Stimulated activated CD8-positive, alpha-beta memory T cell treated with anti-CD3 and anti-CD28 coated beads, Interleukin-7, amount 100 ng/mL, for 4 hours (primary cell): Measurements from ENCODE around the gene NFIL3.
"Not testable (repeated sequence)": the region's sequence is repeated elsewhere in the genome, so short reads cannot be mapped to it uniquely, and the experiment has no call there.

Source experiments
- DNase-seq, 2 donors: peaks; one replicate each; pipeline ENCODE4 v3.0.0-alpha.2; 2020; ENCODE audit warnings: low read depth in 2 of 2

NFIL3 gene

GRCh38 chr9:91423785-91424402, at the start of gene NFIL3:
TSS of gene NFIL3 (minus strand) at chr9:91423832. CDS start at chr9:91410734, 13,098 bp downstream.
- peak; percentile 19 to 71 for DNase-seq

- not testable (repeated sequence) for DNase-seq
Measured at GRCh38 chr9:91471524-91471923, 47.9 kb upstream of the NFIL3 start.

- no peak for DNase-seq
Measured at GRCh38 chr9:91465420-91465819, 41.8 kb upstream of the NFIL3 start.

GRCh38 chr9:91458906-91459305, 35.3 kb upstream of the NFIL3 start:
- no peak for DNase-seq

GRCh38 chr9:91452844-91453243, 29.2 kb upstream of the NFIL3 start:
- no peak for DNase-seq

GRCh38 chr9:91451431-91452270, 28.0 kb upstream of the NFIL3 start:
- no peak for DNase-seq

GRCh38 chr9:91445135-91445534, 21.5 kb upstream of the NFIL3 start:
- DNase-seq: no peak

GRCh38 chr9:91443994-91444392, 20.4 kb upstream of the NFIL3 start:
- DNase-seq: no peak

GRCh38 chr9:91443321-91443993, 19.8 kb upstream of the NFIL3 start:
- DNase-seq: no peak

GRCh38 chr9:91436841-91437240, 13.2 kb upstream of the NFIL3 start:
- no peak for DNase-seq

- DNase-seq: no peak
Measured at GRCh38 chr9:91433180-91433579, 9.5 kb upstream of the NFIL3 start.

- no peak for DNase-seq
Measured at GRCh38 chr9:91431485-91431884, 7.9 kb upstream of the NFIL3 start.

- no peak for DNase-seq
Measured at GRCh38 chr9:91429501-91429900, 5.9 kb upstream of the NFIL3 start.

- no peak for DNase-seq
Measured at GRCh38 chr9:91428927-91429351, 5.3 kb upstream of the NFIL3 start.

- no peak for DNase-seq
Measured at GRCh38 chr9:91428436-91428835, 4.8 kb upstream of the NFIL3 start.

GRCh38 chr9:91427873-91428272, 4.2 kb upstream of the NFIL3 start:
- no peak for DNase-seq

GRCh38 chr9:91426123-91426745, 2.6 kb upstream of the NFIL3 start:
- DNase-seq: no peak

GRCh38 chr9:91425271-91425670, 1.6 kb upstream of the NFIL3 start:
- no peak for DNase-seq

- peak; percentile 59 to 72 for DNase-seq
Measured at GRCh38 chr9:91424403-91425176, 958 bp upstream of the NFIL3 start.

- DNase-seq: peak in 1 of 2 donors; percentile 48
Measured at GRCh38 chr9:91422758-91423711, 597 bp downstream of the NFIL3 start.
